H9 (cell line): ENCODE data around the gene AP4M1. TPM values are rescaled to one million over a fixed set of nuclear protein-coding genes. Genes with fewer than 3 reads are reported as not detected.

Experiments
- DNase-seq: peaks from one replicate; pipeline ENCODE4 v3.0.0-alpha.2; 2017
- H2AFZ ChIP-seq: one replicate; pipeline ENCODE4 v1.6.1; 2013; ENCODE audit warnings: mild to moderate bottlenecking, low read length, control low read depth, moderate library complexity
- H2AK5ac ChIP-seq: 2 replicates; pipeline ENCODE4 v1.6.1; 2013; ENCODE audit warnings: low read length, control low read depth, mixed read lengths; ENCODE audit not compliant: insufficient read length
- H2BK120ac ChIP-seq: one replicate; pipeline ENCODE4 v1.6.1; 2013; ENCODE audit warnings: low read depth, mild to moderate bottlenecking, low read length, control low read depth, inconsistent platforms; ENCODE audit not compliant: poor library complexity, severe bottlenecking
- H2BK12ac ChIP-seq: 2 replicates; pipeline ENCODE4 v1.6.1; 2013; ENCODE audit warnings: low read length, control low read depth, mixed read lengths, low read depth; ENCODE audit not compliant: insufficient read length
- H2BK15ac ChIP-seq: 2 replicates; pipeline ENCODE4 v1.6.1; 2013; ENCODE audit warnings: low read depth, low read length, control low read depth
- H2BK20ac ChIP-seq: one replicate; pipeline ENCODE4 v1.6.1; 2013; ENCODE audit warnings: low read depth, mild to moderate bottlenecking, low read length, control low read depth, inconsistent platforms; ENCODE audit not compliant: poor library complexity, severe bottlenecking
- H2BK5ac ChIP-seq: 2 replicates; pipeline ENCODE4 v1.6.1; 2013; ENCODE audit warnings: low read length, control low read depth, mixed read lengths; ENCODE audit not compliant: insufficient read length
- H3K14ac ChIP-seq: 2 replicates; pipeline ENCODE4 v1.6.1; 2013; ENCODE audit warnings: low read length, control low read depth; ENCODE audit not compliant: insufficient read depth
- H3K18ac ChIP-seq: 2 replicates; pipeline ENCODE4 v1.6.1; 2013; ENCODE audit warnings: low read depth, mild to moderate bottlenecking, mixed read lengths, low read length, control low read depth; ENCODE audit not compliant: insufficient read length
- H3K23ac ChIP-seq: 2 replicates; pipeline ENCODE4 v1.6.1; 2013; ENCODE audit warnings: low read length, control low read depth, mixed read lengths, low read depth; ENCODE audit not compliant: insufficient read length
- H3K23me2 ChIP-seq: 2 replicates; pipeline ENCODE4 v1.6.1; 2013; ENCODE audit warnings: low read depth, mild to moderate bottlenecking, mixed read lengths, low read length, control low read depth; ENCODE audit not compliant: insufficient read length, poor library complexity, severe bottlenecking
- H3K27ac ChIP-seq: 2 replicates; pipeline ENCODE4 v1.5.1; 2013; ENCODE audit warnings: low read length, control low read depth, mixed read lengths, low read depth; ENCODE audit not compliant: insufficient read length
- H3K27me3 ChIP-seq: 2 replicates; pipeline ENCODE4 v1.6.1; 2013; ENCODE audit warnings: low read length, control low read depth, inconsistent platforms; ENCODE audit not compliant: insufficient read depth
- H3K4ac ChIP-seq: 2 replicates; pipeline ENCODE4 v1.6.1; 2013; ENCODE audit warnings: low read depth, mild to moderate bottlenecking, control low read depth, inconsistent platforms, low read length, moderate library complexity
- H3K4me1 ChIP-seq: 2 replicates; pipeline ENCODE4 v1.6.1; 2013; ENCODE audit warnings: low read length, control low read depth, inconsistent platforms; ENCODE audit not compliant: insufficient read depth
- H3K4me2 ChIP-seq: 2 replicates; pipeline ENCODE4 v1.6.1; 2013; ENCODE audit warnings: low read length, control low read depth, mixed read lengths; ENCODE audit not compliant: insufficient read length, insufficient read depth
- H3K56ac ChIP-seq: 2 replicates; pipeline ENCODE4 v1.6.1; 2013; ENCODE audit warnings: low read depth, mild to moderate bottlenecking, mixed read lengths, low read length, control low read depth; ENCODE audit not compliant: insufficient read length
- H3K79me1 ChIP-seq: 2 replicates; pipeline ENCODE4 v1.6.1; 2013; ENCODE audit warnings: low read depth, mild to moderate bottlenecking, moderate library complexity, low read length, control low read depth, inconsistent platforms; ENCODE audit not compliant: insufficient read depth, poor library complexity, severe bottlenecking
- H3K79me2 ChIP-seq: 2 replicates; pipeline ENCODE4 v1.6.1; 2013; ENCODE audit warnings: low read length, control low read depth, inconsistent platforms; ENCODE audit not compliant: insufficient read depth
- H3K9ac ChIP-seq: 2 replicates; pipeline ENCODE4 v1.6.1; 2013; ENCODE audit warnings: low read length, control low read depth, mixed read lengths; ENCODE audit not compliant: insufficient read length; ENCODE audit errors: extremely low read depth
- H3K9me3 ChIP-seq: one replicate; pipeline ENCODE4 v1.6.1; 2013; ENCODE audit warnings: low read depth, low read length, inconsistent platforms; ENCODE audit not compliant: control insufficient read depth
- H3T11ph ChIP-seq: one replicate; pipeline ENCODE4 v1.6.1; 2013; ENCODE audit warnings: mild to moderate bottlenecking, low read length, control low read depth, inconsistent platforms
- H4K20me1 ChIP-seq: one replicate; pipeline ENCODE4 v1.6.1; 2013; ENCODE audit not compliant: control insufficient read depth, insufficient read length, insufficient read depth
- H4K5ac ChIP-seq: 2 replicates; pipeline ENCODE4 v1.6.1; 2013; ENCODE audit warnings: low read depth, mild to moderate bottlenecking, mixed read lengths, low read length, control low read depth; ENCODE audit not compliant: insufficient read length
- H4K8ac ChIP-seq: replicated peaks from 2 replicates; pipeline ENCODE4 v1.6.1; 2013; ENCODE audit warnings: low read length, control low read depth, mixed read lengths, low read depth; ENCODE audit not compliant: insufficient read length
- H4K91ac ChIP-seq: 2 replicates; pipeline ENCODE4 v1.6.1; 2013; ENCODE audit warnings: low read depth, mild to moderate bottlenecking, moderate library complexity, mixed read lengths, low read length, control low read depth; ENCODE audit not compliant: insufficient read length
- H3K27ac Mint-ChIP-seq, 3 experiments: 2 replicates in 2 of 3; 3 replicates in 1 of 3; pipeline ENCODE4 v1.8.0; 2020 to 2021; ENCODE audit warnings: mixed read lengths in 3 of 3, mild to moderate bottlenecking in 1 of 3, moderate library complexity in 1 of 3
- H3K27me3 Mint-ChIP-seq: 2 replicates; pipeline ENCODE4 v1.8.0; 2021; ENCODE audit warnings: low read depth, mild to moderate bottlenecking, moderate library complexity, mixed read lengths
- H3K36me3 Mint-ChIP-seq, 3 experiments: 2 replicates in 2 of 3; 3 replicates in 1 of 3; pipeline ENCODE4 v1.8.0; 2020 to 2021; ENCODE audit warnings: low read depth in 3 of 3, mixed read lengths in 3 of 3; ENCODE audit not compliant: insufficient read depth in 1 of 3
- H3K4me1 Mint-ChIP-seq, 2 experiments: 2 replicates each; pipeline ENCODE4 v1.8.0; 2020; ENCODE audit warnings: mixed read lengths in 2 of 2
- H3K4me3 Mint-ChIP-seq, 2 experiments: 2 replicates in 1 of 2; 3 replicates in 1 of 2; pipeline ENCODE4 v1.8.0; 2020 to 2021; ENCODE audit warnings: mild to moderate bottlenecking in 2 of 2, mixed read lengths in 2 of 2, moderate library complexity in 1 of 2
- H3K9me3 Mint-ChIP-seq, 2 experiments: 2 replicates in 1 of 2; 3 replicates in 1 of 2; pipeline ENCODE4 v1.8.0; 2020; ENCODE audit warnings: mild to moderate bottlenecking in 2 of 2, mixed read lengths in 2 of 2, moderate library complexity in 1 of 2
- whole genome bisulfite sequencing: extraction: QIAGEN DNeasy Blood & Tissue Kit; methylation state at CpG from one replicate; pipeline ENCODE4 v1.1.7; 2013; ENCODE audit warnings: missing lambda C conversion rate, low lambda C conversion rate, mixed read lengths; ENCODE audit not compliant: insufficient read length; ENCODE audit errors: extremely low coverage; 5-methylcytosine and 5-hydroxymethylcytosine counted together
- total RNA-seq: library from RNA; stranded (reverse); gene quantifications from 2 replicates; pipeline ENCODE4 v1.2.1, GENCODE V29; 2021
- TF ChIP-seq, protein P1 (sequence below): fragments of 200-600 bp; sonication (generic); conservative IDR thresholded peaks from 3 replicates; pipeline ENCODE4 v1.8.0; 2021; ENCODE audit warnings: antibody characterized with exemption, mild to moderate bottlenecking

AP4M1 gene
- total RNA-seq, 1 experiment from 2014 or later: 18.8 TPM

DNA sequence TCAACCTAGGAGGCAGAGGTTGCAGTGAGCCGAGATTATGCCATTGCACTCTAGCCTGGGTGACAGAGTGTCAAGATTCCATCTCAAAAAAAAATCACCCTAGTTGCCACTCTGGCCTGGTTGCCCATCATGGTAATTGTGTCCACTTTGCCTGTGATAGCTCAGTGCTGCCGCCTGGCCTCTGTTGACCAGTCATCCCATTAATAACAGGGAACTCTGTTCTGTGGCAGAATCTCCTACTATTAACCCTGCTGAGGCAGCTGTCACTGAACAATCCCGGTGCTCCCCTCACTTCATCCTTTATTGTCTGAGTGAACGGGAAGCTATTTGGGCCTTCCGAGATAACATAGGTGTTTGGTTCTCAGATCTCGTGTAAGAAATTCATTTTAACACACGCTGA, 34.5 kb upstream of the AP4M1 start:
- H4K20me1 ChIP-seq: no peaks in the 10 kb centered on the region
- Mint-ChIP-seq H3K27ac (no peak overlapping the region; a peak in 1 of 7 replicates), H3K27me3 (peaks cover 5% of the 10 kb centered on the region; the same call in 1 of the 2 replicates), H3K36me3 (peaks cover 52 to 87% (median 68%) of the 10 kb centered on the region in 3 experiments), H3K4me1 (no peaks in the 10 kb centered on the region), H3K9me3 (peaks cover 26% of the 10 kb centered on the region in 2 experiments), H3K4me3 (no peak overlapping the region; a peak in 1 of 5 replicates)
- H2BK15ac ChIP-seq: no peak overlapping the region
- H3K4me2 ChIP-seq: no peak overlapping the region
- H2BK12ac ChIP-seq: no peak overlapping the region
- no peak overlapping the region for H3K14ac ChIP-seq
- no peak overlapping the region for H3K27ac ChIP-seq
- no peaks in the 10 kb centered on the region for H3K27me3 ChIP-seq
- H2BK20ac ChIP-seq: no peak overlapping the region
- no peaks in the 10 kb centered on the region for H3K23me2 ChIP-seq
- H3K18ac ChIP-seq: no peak overlapping the region
- no peak overlapping the region for H2BK5ac ChIP-seq
- no peak overlapping the region for H4K8ac ChIP-seq
- H3K79me1 ChIP-seq: no peaks in the 10 kb centered on the region
- no peaks in the 10 kb centered on the region; the same call in 1 of the 2 replicates for H3K79me2 ChIP-seq
- no peak overlapping the region for H2BK120ac ChIP-seq
- no peak overlapping the region for H3K9ac ChIP-seq
- H4K91ac ChIP-seq: no peak overlapping the region
- no peak overlapping the region for H2AK5ac ChIP-seq
- no peak overlapping the region for H3K4ac ChIP-seq
- no peak overlapping the region for H2AFZ ChIP-seq
- DNase-seq: peak; percentile 36
- H3K9me3 ChIP-seq: peaks cover 24% of the 10 kb centered on the region
- no peak overlapping the region for H3K56ac ChIP-seq
- H4K5ac ChIP-seq: no peak overlapping the region
- no peak overlapping the region for H3K23ac ChIP-seq
- TF ChIP-seq, protein P1, sequence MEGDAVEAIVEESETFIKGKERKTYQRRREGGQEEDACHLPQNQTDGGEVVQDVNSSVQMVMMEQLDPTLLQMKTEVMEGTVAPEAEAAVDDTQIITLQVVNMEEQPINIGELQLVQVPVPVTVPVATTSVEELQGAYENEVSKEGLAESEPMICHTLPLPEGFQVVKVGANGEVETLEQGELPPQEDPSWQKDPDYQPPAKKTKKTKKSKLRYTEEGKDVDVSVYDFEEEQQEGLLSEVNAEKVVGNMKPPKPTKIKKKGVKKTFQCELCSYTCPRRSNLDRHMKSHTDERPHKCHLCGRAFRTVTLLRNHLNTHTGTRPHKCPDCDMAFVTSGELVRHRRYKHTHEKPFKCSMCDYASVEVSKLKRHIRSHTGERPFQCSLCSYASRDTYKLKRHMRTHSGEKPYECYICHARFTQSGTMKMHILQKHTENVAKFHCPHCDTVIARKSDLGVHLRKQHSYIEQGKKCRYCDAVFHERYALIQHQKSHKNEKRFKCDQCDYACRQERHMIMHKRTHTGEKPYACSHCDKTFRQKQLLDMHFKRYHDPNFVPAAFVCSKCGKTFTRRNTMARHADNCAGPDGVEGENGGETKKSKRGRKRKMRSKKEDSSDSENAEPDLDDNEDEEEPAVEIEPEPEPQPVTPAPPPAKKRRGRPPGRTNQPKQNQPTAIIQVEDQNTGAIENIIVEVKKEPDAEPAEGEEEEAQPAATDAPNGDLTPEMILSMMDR: no peak; the same call in 2 of the 3 replicates
- no peak overlapping the region for H3T11ph ChIP-seq
- WGBS: no CpG with 5 or more reads among the region's 7 CpGs
- no peaks in the 10 kb centered on the region for H3K4me1 ChIP-seq
